CD14-positive monocyte (primary cell): ENCODE results near the gene NKIRAS2. TPM values are rescaled to one million over a fixed set of nuclear protein-coding genes. Genes with fewer than 3 reads are reported as not detected.
"Not testable (repeated sequence)": the region's sequence is repeated elsewhere in the genome, so short reads cannot be mapped to it uniquely, and the experiment has no call there.

Experiments used
- DNase-seq, 3 donors: peaks; one replicate each; pipeline ENCODE4 v3.0.0-alpha.2; 2011 to 2022
- H2AFZ ChIP-seq: 2 replicates; pipeline ENCODE4 v1.6.0; 2012; ENCODE audit warnings: mild to moderate bottlenecking, low read depth, low read length, inconsistent platforms; ENCODE audit not compliant: insufficient read depth, poor library complexity, severe bottlenecking
- H3K27ac ChIP-seq, 2 donors: 1 replicate in 1 of 2; 2 replicates in 1 of 2; pipeline ENCODE4 v1.5.1; 2012 to 2013; ENCODE audit warnings: low read length in 2 of 2, control low read depth in 1 of 2, inconsistent platforms in 1 of 2, low read depth in 1 of 2, mild to moderate bottlenecking in 1 of 2
- H3K27me3 ChIP-seq, 2 donors: one replicate each; pipeline versions ENCODE4 v1.6.0 to v1.6.1; 2011 to 2013; ENCODE audit warnings: low read length in 2 of 2; ENCODE audit not compliant: control insufficient read depth in 2 of 2, insufficient read depth in 2 of 2
- H3K36me3 ChIP-seq, 2 donors: replicated peaks in 1 of 2; 1 replicate in 1 of 2; 2 replicates in 1 of 2; pipeline versions ENCODE4 v1.5.1 to v1.6.1; 2012 to 2013; ENCODE audit warnings: low read length in 2 of 2, control low read depth in 1 of 2, inconsistent platforms in 1 of 2, mild to moderate bottlenecking in 1 of 2; ENCODE audit not compliant: insufficient read depth in 2 of 2, control insufficient read depth in 1 of 2
- H3K4me1 ChIP-seq, 2 donors: 1 replicate in 1 of 2; 2 replicates in 1 of 2; pipeline versions ENCODE4 v1.5.1 to v1.6.1; 2012 to 2013; ENCODE audit warnings: low read length in 2 of 2, control low read depth in 1 of 2, inconsistent platforms in 1 of 2, mild to moderate bottlenecking in 1 of 2, moderate library complexity in 1 of 2; ENCODE audit not compliant: insufficient read depth in 2 of 2, control insufficient read depth in 1 of 2
- H3K4me2 ChIP-seq: replicated peaks from 2 replicates; pipeline ENCODE3; 2012; ENCODE audit warnings: low read length, moderate library complexity, mild to moderate bottlenecking; ENCODE audit not compliant: poor library complexity, severe bottlenecking; ENCODE audit errors: extremely low read depth
- H3K4me3 ChIP-seq, 3 experiments: fragments of 200-600 bp in 1 of 3; sonication (generic) in 1 of 3; replicated peaks in 1 of 3; 1 replicate in 2 of 3; 2 replicates in 1 of 3; pipeline ENCODE4 v1.5.1; 2011 to 2013; ENCODE audit warnings: low read length in 3 of 3, mild to moderate bottlenecking in 3 of 3, control low read depth in 2 of 3, low read depth in 2 of 3, inconsistent platforms in 1 of 3, moderate library complexity in 1 of 3
- H3K79me2 ChIP-seq: 2 replicates; pipeline ENCODE4 v1.6.0; 2012; ENCODE audit warnings: mild to moderate bottlenecking, control low read depth, inconsistent platforms, low read length, moderate library complexity; ENCODE audit not compliant: insufficient read depth
- H3K9ac ChIP-seq: 2 replicates; pipeline ENCODE4 v1.6.0; 2017; ENCODE audit warnings: low read length, mild to moderate bottlenecking; ENCODE audit not compliant: insufficient read depth, poor library complexity, severe bottlenecking
- H3K9me3 ChIP-seq, 2 donors: replicated peaks in 1 of 2; 1 replicate in 1 of 2; 2 replicates in 1 of 2; pipeline versions ENCODE4 v1.5.1 to v1.6.1; 2012 to 2013; ENCODE audit warnings: low read length in 2 of 2, control low read depth in 1 of 2; ENCODE audit not compliant: control insufficient read depth in 1 of 2, insufficient read depth in 1 of 2
- H4K20me1 ChIP-seq: 2 replicates; pipeline ENCODE4 v1.6.0; 2012; ENCODE audit warnings: mild to moderate bottlenecking, low read length, control low read depth, moderate library complexity; ENCODE audit not compliant: insufficient read depth
- H3K27ac Mint-ChIP-seq, 7 donors: one replicate each; pipeline ENCODE4 v1.8.0; 2020; ENCODE audit warnings: mild to moderate bottlenecking in 7 of 7, mixed read lengths in 7 of 7, moderate library complexity in 6 of 7, inconsistent platforms in 2 of 7
- H3K27me3 Mint-ChIP-seq, 3 donors: one replicate each; pipeline ENCODE4 v1.8.0; 2021 to 2022; ENCODE audit warnings: low read depth in 3 of 3, mild to moderate bottlenecking in 3 of 3, mixed read lengths in 3 of 3, moderate library complexity in 3 of 3, inconsistent platforms in 1 of 3
- H3K36me3 Mint-ChIP-seq, 2 donors: one replicate each; pipeline ENCODE4 v1.8.0; 2020; ENCODE audit warnings: mixed read lengths in 2 of 2, inconsistent platforms in 1 of 2, mild to moderate bottlenecking in 1 of 2
- H3K4me1 Mint-ChIP-seq: one replicate; pipeline ENCODE4 v1.8.0; 2020; ENCODE audit warnings: mild to moderate bottlenecking, mixed read lengths
- H3K4me3 Mint-ChIP-seq, 2 donors: one replicate each; pipeline ENCODE4 v1.8.0; 2020; ENCODE audit warnings: mild to moderate bottlenecking in 2 of 2, mixed read lengths in 2 of 2, moderate library complexity in 1 of 2
- H3K9me3 Mint-ChIP-seq, 7 donors: one replicate each; pipeline ENCODE4 v1.8.0; 2020 to 2022; ENCODE audit warnings: mixed read lengths in 7 of 7, mild to moderate bottlenecking in 6 of 7, moderate library complexity in 6 of 7, inconsistent platforms in 2 of 7
- WGBS: methylation state at CpG from one replicate; pipeline ENCODE4 v1.1.5; 2013; ENCODE audit warnings: missing lambda C conversion rate; ENCODE audit not compliant: insufficient coverage; 5-methylcytosine and 5-hydroxymethylcytosine counted together
- intact Hi-C, 2 donors: fragments of 100-400 bp; cut with micrococcal nuclease; formaldehyde crosslinking; loops; one replicate each; pipeline versions ENCODE4 v1.15.0 to v1.15.1; 2023
- polyA plus RNA-seq, 3 donors: library from polyadenylated mRNA; depleted of rRNA in 1 of 3; unstranded in 2 of 3; stranded (reverse) in 1 of 3; fragments of 300-500 nt in 2 of 3; fragments of >200 nt in 1 of 3; fragmentation: Illumina TruSeq in 2 of 3; gene quantifications; 1 replicate in 2 of 3; 2 replicates in 1 of 3; pipeline ENCODE4 v1.2.3, GENCODE V29; 2012 to 2021
- TF ChIP-seq, protein P1 (sequence below): fragments of 200-600 bp; IDR thresholded peaks from one replicate; pipeline ENCODE4 v1.8.0; 2022; ENCODE audit warnings: antibody characterized with exemption, mild to moderate bottlenecking

The NKIRAS2 gene
- polyA plus RNA-seq, 3 donors, result 51.1 to 77.1 (median 69.9) TPM

DNA sequence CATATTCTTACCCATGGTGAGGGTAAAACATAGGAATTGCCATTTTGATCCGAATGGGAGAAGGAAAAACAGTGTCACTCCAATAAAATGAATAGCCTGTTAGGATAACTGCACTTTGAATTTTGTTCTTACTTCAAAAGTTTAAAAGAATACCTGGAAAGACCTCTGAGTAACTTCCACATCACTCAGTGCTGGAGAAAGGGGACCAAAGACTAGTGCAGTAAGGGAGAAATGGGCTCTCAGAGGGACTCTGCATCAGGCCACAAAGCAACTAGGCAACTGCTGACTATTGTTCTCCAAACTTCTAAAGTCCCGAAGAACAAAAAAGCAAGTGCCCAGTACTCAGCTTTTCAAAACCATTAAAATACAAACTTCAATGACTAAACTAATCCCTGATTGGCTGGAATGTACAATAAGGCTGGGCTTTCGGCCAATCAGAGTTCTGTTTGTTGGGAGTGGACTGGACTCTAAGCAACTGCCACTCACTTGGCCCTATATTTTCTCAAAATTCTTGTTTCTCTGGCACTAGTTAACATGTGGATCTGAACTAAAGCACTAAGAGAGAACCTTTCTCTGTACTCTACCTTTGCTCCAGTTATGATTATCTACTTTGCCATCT, 8.9 kb upstream of the NKIRAS2 start:
- H4K20me1 ChIP-seq, result peaks cover 54% of the 10 kb centered on the region
- TF ChIP-seq, protein P1, sequence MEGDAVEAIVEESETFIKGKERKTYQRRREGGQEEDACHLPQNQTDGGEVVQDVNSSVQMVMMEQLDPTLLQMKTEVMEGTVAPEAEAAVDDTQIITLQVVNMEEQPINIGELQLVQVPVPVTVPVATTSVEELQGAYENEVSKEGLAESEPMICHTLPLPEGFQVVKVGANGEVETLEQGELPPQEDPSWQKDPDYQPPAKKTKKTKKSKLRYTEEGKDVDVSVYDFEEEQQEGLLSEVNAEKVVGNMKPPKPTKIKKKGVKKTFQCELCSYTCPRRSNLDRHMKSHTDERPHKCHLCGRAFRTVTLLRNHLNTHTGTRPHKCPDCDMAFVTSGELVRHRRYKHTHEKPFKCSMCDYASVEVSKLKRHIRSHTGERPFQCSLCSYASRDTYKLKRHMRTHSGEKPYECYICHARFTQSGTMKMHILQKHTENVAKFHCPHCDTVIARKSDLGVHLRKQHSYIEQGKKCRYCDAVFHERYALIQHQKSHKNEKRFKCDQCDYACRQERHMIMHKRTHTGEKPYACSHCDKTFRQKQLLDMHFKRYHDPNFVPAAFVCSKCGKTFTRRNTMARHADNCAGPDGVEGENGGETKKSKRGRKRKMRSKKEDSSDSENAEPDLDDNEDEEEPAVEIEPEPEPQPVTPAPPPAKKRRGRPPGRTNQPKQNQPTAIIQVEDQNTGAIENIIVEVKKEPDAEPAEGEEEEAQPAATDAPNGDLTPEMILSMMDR, result no peak
- no peaks in the 10 kb centered on the region for H3K9me3 ChIP-seq
- Mint-ChIP-seq H3K27ac (peak overlapping the region; percentile 82 to 94 (median 93)), H3K27me3 (no peaks in the 10 kb centered on the region), H3K36me3 (peaks cover 9 to 33% of the 10 kb centered on the region in 2 donors), H3K9me3 (no peaks in the 10 kb centered on the region), H3K4me1 (peaks cover 70% of the 10 kb centered on the region), H3K4me3 (peak overlapping the region in 1 of 2 donors; percentile 73)
- peaks cover 100% of the 10 kb centered on the region for H3K79me2 ChIP-seq
- no CpG with 5 or more reads among the region's 3 CpGs for WGBS
- DNase-seq, result peak; percentile 30 to 59 (median 58)
- no peak overlapping the region for H2AFZ ChIP-seq
- peak overlapping the region; percentile 24 to 79 for H3K27ac ChIP-seq
- H3K4me1 ChIP-seq, result peaks cover 55 to 74% of the 10 kb centered on the region in 2 donors
- H3K4me2 ChIP-seq, result peak overlapping the region; percentile 74
- intact Hi-C loops, result loop anchor here in 1 of 2 donors (5.0 kb wide), 1 partner anchor 44 kb away; the partner anchor contains the start of gene CNP
- peak overlapping the region; percentile 24 for H3K9ac ChIP-seq
- peaks cover 0 to 8% of the 10 kb centered on the region in 2 donors for H3K36me3 ChIP-seq
- no peaks in the 10 kb centered on the region for H3K27me3 ChIP-seq
- H3K4me3 ChIP-seq, result peak overlapping the region in 1 of 3 experiments; percentile 63

DNA sequence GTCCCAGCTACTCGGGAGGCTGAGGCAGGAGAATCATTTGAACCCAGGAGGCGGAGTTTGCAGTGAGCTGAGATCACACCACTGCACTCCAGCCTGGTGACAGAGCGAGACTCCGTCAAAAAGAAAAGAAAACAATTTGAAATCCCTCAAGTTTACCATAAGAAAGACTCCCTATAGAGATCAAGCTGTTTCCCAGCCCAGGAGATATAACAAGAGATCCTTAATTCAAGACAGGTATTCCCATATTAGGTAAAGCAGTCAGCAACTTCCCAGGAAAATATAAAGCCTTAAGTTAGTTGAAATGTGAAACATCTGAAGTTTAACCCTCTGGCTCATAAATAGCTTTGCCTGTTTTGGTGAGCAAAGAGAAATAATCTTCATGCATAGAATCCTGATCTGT, 7.5 kb upstream of the NKIRAS2 start:
- H3K4me3 Mint-ChIP-seq, H3K9me3 ChIP-seq, H3K9me3 Mint-ChIP-seq, H3K27me3 ChIP-seq, H3K36me3 ChIP-seq, H2AFZ ChIP-seq, DNase-seq, H3K9ac ChIP-seq, H3K4me2 ChIP-seq, H3K27me3 Mint-ChIP-seq, H3K4me3 ChIP-seq: not testable (repeated sequence)
- H3K27ac ChIP-seq, result peak overlapping the region in 1 of 2 donors; percentile 79
- H3K79me2 ChIP-seq, result peaks cover 100% of the 10 kb centered on the region
- Mint-ChIP-seq H3K4me1 (peaks cover 68% of the 10 kb centered on the region), H3K27ac (peak overlapping the region in 6 of 7 donors; percentile 24 to 93 (median 61)), H3K36me3 (peaks cover 9 to 28% of the 10 kb centered on the region in 2 donors)
- peaks cover 59 to 80% of the 10 kb centered on the region in 2 donors for H3K4me1 ChIP-seq
- peaks cover 41% of the 10 kb centered on the region for H4K20me1 ChIP-seq
- intact Hi-C loops, result loop anchor here in 1 of 2 donors (5.0 kb wide), 1 partner anchor 45 kb away; the partner anchor contains the start of gene CNP
- WGBS, result 50% methylated on average over 1 of the region's 4 CpGs

DNA sequence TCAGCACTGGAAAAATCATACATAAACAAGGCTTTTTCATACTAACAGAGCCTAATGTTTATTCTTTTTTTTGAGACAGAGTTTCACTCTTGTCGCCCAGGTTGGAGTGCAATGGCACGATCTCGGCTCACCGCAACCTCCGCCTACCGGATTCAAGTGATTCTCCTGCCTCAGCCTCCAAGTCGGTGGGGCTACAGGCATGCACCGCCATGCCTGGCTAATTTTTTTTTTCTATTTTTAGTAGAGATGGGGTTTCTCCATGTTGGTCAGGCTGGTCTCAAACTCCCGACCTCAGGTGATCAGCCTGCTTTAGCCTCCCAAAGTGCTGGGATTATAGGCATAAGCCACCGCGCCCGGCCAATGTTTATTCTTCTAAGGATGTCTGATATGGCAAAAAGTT, 6.2 kb upstream of the NKIRAS2 start:
- not testable (repeated sequence) for H3K4me3 Mint-ChIP-seq

More for the DNA sequence above, 6.2 kb upstream of the NKIRAS2 start:
- not testable (repeated sequence) for H3K27me3 ChIP-seq, H3K36me3 ChIP-seq, H3K27me3 Mint-ChIP-seq, H3K4me2 ChIP-seq, H3K4me3 ChIP-seq, H3K9me3 ChIP-seq, DNase-seq, H2AFZ ChIP-seq, H3K9me3 Mint-ChIP-seq, H3K9ac ChIP-seq
- Histone ChIP-seq H3K4me1 (peaks cover 69 to 89% of the 10 kb centered on the region in 2 donors), H3K79me2 (peaks cover 97% of the 10 kb centered on the region), H4K20me1 (peaks cover 30% of the 10 kb centered on the region), H3K27ac (peak overlapping the region in 1 of 2 donors; percentile 79)
- Mint-ChIP-seq H3K27ac (peak overlapping the region in 6 of 7 donors; percentile 5 to 79 (median 62)), H3K36me3 (peaks cover 9 to 23% of the 10 kb centered on the region in 2 donors), H3K4me1 (peaks cover 78% of the 10 kb centered on the region)
- WGBS, result 98% methylated on average over 6 of the region's 12 CpGs
- intact Hi-C loops, result loop anchor here in 1 of 2 donors (5.0 kb wide), 1 partner anchor 46 kb away; the partner anchor contains the start of gene CNP
